Liver (tissue), 9 donors: Measurements from ENCODE around the gene MEF2B. TPM values are rescaled to one million over a fixed set of nuclear protein-coding genes. Genes with fewer than 3 reads are reported as not detected.

Experiments
- DNase-seq: peaks from one replicate; pipeline ENCODE4 v3.0.0-alpha.2; 2017; ENCODE audit warnings: low spot score
- H3K27ac ChIP-seq, 2 donors: one replicate each; pipeline ENCODE4 v1.7.0; 2013; ENCODE audit warnings: inconsistent platforms in 2 of 2, low read length in 2 of 2, control low read depth in 1 of 2, low read depth in 1 of 2, mild to moderate bottlenecking in 1 of 2
- H3K27me3 ChIP-seq, 4 donors: one replicate each; pipeline versions ENCODE4 v1.6.1 to v1.7.0; 2013; ENCODE audit warnings: low read length in 3 of 4, inconsistent platforms in 1 of 4, mild to moderate bottlenecking in 1 of 4, moderate library complexity in 1 of 4; ENCODE audit not compliant: control insufficient read depth in 4 of 4, insufficient read depth in 4 of 4
- H3K36me3 ChIP-seq, 4 donors: one replicate each; pipeline versions ENCODE4 v1.6.1 to v1.7.0; 2013; ENCODE audit warnings: low read length in 3 of 4, mild to moderate bottlenecking in 3 of 4, low read depth in 1 of 4, moderate library complexity in 1 of 4; ENCODE audit not compliant: control insufficient read depth in 4 of 4, insufficient read depth in 3 of 4
- H3K4me1 ChIP-seq, 4 donors: one replicate each; pipeline versions ENCODE4 v1.6.1 to v1.7.0; 2013; ENCODE audit warnings: low read length in 3 of 4, mild to moderate bottlenecking in 3 of 4, moderate library complexity in 1 of 4; ENCODE audit not compliant: control insufficient read depth in 4 of 4, insufficient read depth in 4 of 4
- H3K4me3 ChIP-seq, 3 donors: one replicate each; pipeline versions ENCODE4 v1.6.1 to v1.7.0; 2013; ENCODE audit warnings: low read length in 3 of 3, control low read depth in 1 of 3, low read depth in 1 of 3, mild to moderate bottlenecking in 1 of 3
- H3K9ac ChIP-seq, 2 donors: one replicate each; pipeline ENCODE4 v1.7.0; 2013; ENCODE audit warnings: low read length in 2 of 2, mild to moderate bottlenecking in 2 of 2, moderate library complexity in 2 of 2, control low read depth in 1 of 2, low read depth in 1 of 2
- H3K9me3 ChIP-seq, 4 donors: one replicate each; pipeline versions ENCODE4 v1.6.1 to v1.7.0; 2013; ENCODE audit warnings: low read length in 3 of 4; ENCODE audit not compliant: control insufficient read depth in 4 of 4
- ATF3 ChIP-seq: IDR thresholded peaks from 2 replicates; pipeline ENCODE4 v1.6.1; 2016; ENCODE audit warnings: antibody characterized with exemption
- CTCF ChIP-seq: fragments of 150-350 bp; IDR thresholded peaks from 2 replicates; pipeline ENCODE4 v1.5.1; 2017; ENCODE audit warnings: improper control_type of control experiment, low read depth, low read length; ENCODE audit not compliant: missing input control
- EGR1 ChIP-seq, 2 donors: IDR thresholded peaks; 2 replicates each; pipeline ENCODE4 v1.6.1; 2016 to 2018; ENCODE audit warnings: antibody characterized with exemption in 2 of 2, low read depth in 2 of 2
- FOXA1 ChIP-seq: IDR thresholded peaks from 2 replicates; pipeline ENCODE4 v1.6.1; 2016; ENCODE audit warnings: antibody characterized with exemption
- FOXA2 ChIP-seq: IDR thresholded peaks from 2 replicates; pipeline ENCODE4 v1.6.1; 2016; ENCODE audit warnings: antibody characterized with exemption
- GABPA ChIP-seq, 2 donors: IDR thresholded peaks in 1 of 2; conservative IDR thresholded peaks in 1 of 2; 2 replicates each; pipeline ENCODE4 v1.6.1; 2016; ENCODE audit warnings: antibody characterized with exemption in 2 of 2, mild to moderate bottlenecking in 1 of 2, moderate library complexity in 1 of 2
- HNF4A ChIP-seq, 2 donors: conservative IDR thresholded peaks; 2 replicates each; pipeline ENCODE4 v1.6.1; 2016; ENCODE audit warnings: antibody characterized with exemption in 2 of 2, mild to moderate bottlenecking in 2 of 2
- MAX ChIP-seq: IDR thresholded peaks from 2 replicates; pipeline ENCODE4 v1.6.1; 2016; ENCODE audit warnings: antibody characterized with exemption
- RAD21 ChIP-seq, 2 donors: IDR thresholded peaks; 2 replicates each; pipeline ENCODE4 v1.6.1; 2016; ENCODE audit warnings: antibody characterized with exemption in 2 of 2, mild to moderate bottlenecking in 2 of 2
- RXRA ChIP-seq, 2 donors: IDR thresholded peaks; 2 replicates each; pipeline ENCODE4 v1.6.1; 2017 to 2018; ENCODE audit warnings: antibody characterized with exemption in 2 of 2, mild to moderate bottlenecking in 1 of 2
- SP1 ChIP-seq: IDR thresholded peaks from 2 replicates; pipeline ENCODE4 v1.6.1; 2018; ENCODE audit warnings: antibody characterized with exemption, mild to moderate bottlenecking
- TAF1 ChIP-seq: conservative IDR thresholded peaks from 2 replicates; pipeline ENCODE4 v1.6.1; 2016; ENCODE audit warnings: antibody characterized with exemption, mild to moderate bottlenecking
- YY1 ChIP-seq: IDR thresholded peaks from 2 replicates; pipeline ENCODE4 v1.6.1; 2016; ENCODE audit warnings: antibody characterized with exemption, mild to moderate bottlenecking
- ZBTB33 ChIP-seq: IDR thresholded peaks from 2 replicates; pipeline ENCODE4 v1.6.1; 2016; ENCODE audit warnings: antibody characterized with exemption
- WGBS: extraction: QIAGEN DNeasy Blood & Tissue Kit; methylation state at CpG from one replicate; pipeline ENCODE4 v1.1.7; 2013; 5-methylcytosine and 5-hydroxymethylcytosine counted together
- polyA plus RNA-seq, 2 donors: library from polyadenylated mRNA; stranded (reverse) in 1 of 2; unstranded in 1 of 2; fragments of 200-250 nt in 1 of 2; fragments of >200 nt in 1 of 2; fragmentation: Nextera tagmentation in 1 of 2; extraction: Ambion mirVana in 1 of 2; gene quantifications; one replicate each; pipeline versions ENCODE4 v1.2.1 to v1.2.3, GENCODE V29; 2013 to 2015
- total RNA-seq, 2 donors: library from RNA; depleted of rRNA; stranded (reverse); fragments of >200 nt; gene quantifications; one replicate each; pipeline ENCODE4 v1.2.3, GENCODE V29; 2014
- donor health status: healthy.
- donor health status: healthy.
- donor health status: healthy.
- donor health status: healthy.
- donor health status: healthy.

The MEF2B gene
- total and polyA plus RNA-seq, 4 donors: 0.08 to 0.39 (median 0.30) TPM; not detected in 1

- Histone ChIP-seq H3K9ac (no peak overlapping the region), H3K27ac (no peak overlapping the region), H3K9me3 (no peaks in the 10 kb centered on the region), H3K36me3 (peaks cover 0 to 17% (median 2%) of the 10 kb centered on the region in 4 donors), H3K4me3 (no peak overlapping the region), H3K4me1 (no peaks in the 10 kb centered on the region), H3K27me3 (no peaks in the 10 kb centered on the region)
- no peak for TF ChIP-seq MAX
- no peak for TF ChIP-seq HNF4A (conservative IDR thresholded peaks at IDR 0.05)
- no peak for TF ChIP-seq ATF3
- TF ChIP-seq SP1: no peak
- no peak for TF ChIP-seq TAF1
- DNase-seq: no peak
These were observed 46.7 kb downstream of the MEF2B start for GRCh38 chr19:19123386-19123785.

- Histone ChIP-seq H3K4me3 (no peak overlapping the region), H3K4me1 (no peaks in the 10 kb centered on the region), H3K36me3 (peaks cover 0 to 17% (median 2%) of the 10 kb centered on the region in 4 donors), H3K27me3 (no peaks in the 10 kb centered on the region), H3K9ac (no peak overlapping the region), H3K27ac (no peak overlapping the region), H3K9me3 (no peaks in the 10 kb centered on the region)
- 92% methylated on average over 1 of the region's 1 CpG for WGBS
- TF ChIP-seq ZBTB33 (no peak), YY1 (no peak), FOXA1 (no peak), EGR1 (IDR thresholded peaks at IDR 0.05; ENCODE audit: low read depth in 2 of 2) (no peak), MAX (no peak), RAD21 (IDR thresholded peaks at IDR 0.05) (no peak), HNF4A (conservative IDR thresholded peaks at IDR 0.05) (no peak), SP1 (no peak), FOXA2 (no peak)
- DNase-seq: no peak
These were observed 47.2 kb downstream of the MEF2B start for GRCh38 chr19:19122902-19123301.

GRCh38 chr19:19121371-19121770 lies 48.7 kb downstream of the MEF2B start:
- no peak overlapping the region for H3K4me3 ChIP-seq
- DNase-seq: no peak
- peaks cover 0 to 17% (median 2%) of the 10 kb centered on the region in 4 donors for H3K36me3 ChIP-seq
- H3K27me3 ChIP-seq: no peaks in the 10 kb centered on the region
- no peaks in the 10 kb centered on the region for H3K9me3 ChIP-seq
- H3K9ac ChIP-seq: no peak overlapping the region
- H3K27ac ChIP-seq: no peak overlapping the region
- TF ChIP-seq SP1: no peak
- TF ChIP-seq TAF1: no peak
- TF ChIP-seq YY1: no peak
- TF ChIP-seq MAX: no peak
- TF ChIP-seq FOXA1: no peak
- TF ChIP-seq HNF4A (conservative IDR thresholded peaks at IDR 0.05): no peak
- no peak for TF ChIP-seq ZBTB33
- no peak for TF ChIP-seq CTCF
- no peak for TF ChIP-seq RXRA (IDR thresholded peaks at IDR 0.05)
- TF ChIP-seq ATF3: no peak
- TF ChIP-seq RAD21 (IDR thresholded peaks at IDR 0.05): no peak
- no peak for TF ChIP-seq GABPA (IDR thresholded peaks at IDR 0.05 in 1 of 2, conservative IDR thresholded peaks at IDR 0.05 in 1 of 2)
- no peaks in the 10 kb centered on the region for H3K4me1 ChIP-seq
- WGBS: 94% methylated on average over 10 of the region's 10 CpGs
